HG02588 (cell line): ENCODE data around the gene TNS1.

Experiments used
- ATAC-seq: cut with Tn5 transposase; IDR thresholded peaks from one replicate; pipeline ENCODE4 v1.9.1; 2021; ENCODE audit warnings: mild to moderate bottlenecking, moderate library complexity; ENCODE audit not compliant: unreplicated experiment

Gene TNS1

GRCh38 chr2:217919204-217919603, 83.6 kb downstream of the TNS1 start:
- no peak for ATAC-seq

DNA sequence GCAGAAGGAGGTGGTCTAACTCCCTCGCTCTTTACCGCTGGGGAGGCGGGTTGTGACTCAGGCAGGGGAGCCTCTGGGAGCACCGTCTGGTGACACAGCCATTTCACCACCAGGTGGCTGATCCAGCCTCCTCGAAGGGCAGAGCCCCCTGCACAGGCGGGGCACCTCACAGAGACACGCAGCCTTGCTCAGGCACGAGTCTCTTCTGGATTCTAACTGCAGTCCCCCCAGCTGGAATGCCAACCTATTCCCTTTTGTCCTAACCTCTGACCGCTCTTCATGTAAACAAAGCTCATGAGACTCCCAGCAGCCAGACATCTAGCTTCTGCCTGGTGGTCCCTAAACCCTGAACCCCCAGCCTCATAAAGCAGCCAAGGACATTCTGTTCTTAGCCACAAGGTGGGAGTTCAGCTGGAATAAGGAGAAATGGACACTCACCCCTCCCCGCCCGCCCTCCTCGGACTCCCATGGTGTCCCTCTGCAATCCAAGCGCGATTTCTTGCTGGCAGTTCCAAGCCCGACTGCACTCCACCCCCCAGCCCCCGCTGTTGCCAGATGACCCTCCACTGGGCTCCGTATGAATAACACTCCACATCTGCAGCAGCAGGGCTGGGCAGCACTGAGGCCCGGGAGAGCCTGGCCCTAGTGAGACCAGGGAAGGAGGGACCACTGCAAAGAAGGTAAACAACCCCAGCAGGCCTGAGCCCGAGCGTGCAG, 84.3 kb downstream of the TNS1 start:
- no peak for ATAC-seq

GRCh38 chr2:217916504-217917254, 86.1 kb downstream of the TNS1 start:
- ATAC-seq: no peak

DNA sequence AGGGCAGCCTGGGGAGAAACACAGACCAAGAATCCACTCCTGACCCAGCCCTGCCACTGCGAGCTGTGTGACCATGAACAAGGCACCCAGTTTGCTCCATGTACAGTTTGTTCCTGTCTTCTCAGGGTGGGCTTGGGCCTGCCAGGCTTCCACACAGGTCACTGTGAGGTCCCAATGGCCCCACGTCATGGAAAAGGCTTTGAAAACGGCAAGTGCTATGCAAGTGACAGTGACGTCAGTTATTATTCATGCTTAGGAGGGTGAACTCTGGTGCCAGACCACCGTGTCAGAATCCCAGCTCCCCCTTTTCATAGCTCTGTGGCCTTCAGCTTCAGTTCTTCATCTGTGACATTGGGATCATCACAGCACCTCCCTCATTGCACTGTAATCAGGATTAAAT, 87.1 kb downstream of the TNS1 start:
- ATAC-seq: no peak

GRCh38 chr2:217914878-217915277, 87.9 kb downstream of the TNS1 start:
- ATAC-seq: no peak

DNA sequence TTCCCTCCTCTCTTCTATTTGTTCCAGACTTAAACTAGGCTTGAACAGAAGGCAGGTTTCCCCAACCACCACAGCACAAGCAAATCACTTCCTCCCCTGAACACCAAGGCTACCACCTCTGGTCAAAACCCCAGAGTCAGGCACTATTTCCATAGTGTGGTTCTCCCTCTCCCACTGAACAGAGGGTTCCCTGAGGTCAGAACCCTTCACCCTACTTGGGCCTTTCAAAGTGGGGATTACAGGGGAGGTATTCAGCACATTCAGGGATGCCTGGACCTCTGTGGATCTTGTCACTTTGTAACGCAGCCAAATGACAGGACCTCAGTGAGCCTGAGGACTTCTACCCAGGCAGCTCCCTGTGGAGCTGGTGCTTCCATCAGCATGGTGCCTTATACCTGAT, 88.7 kb downstream of the TNS1 start:
- no peak for ATAC-seq

DNA sequence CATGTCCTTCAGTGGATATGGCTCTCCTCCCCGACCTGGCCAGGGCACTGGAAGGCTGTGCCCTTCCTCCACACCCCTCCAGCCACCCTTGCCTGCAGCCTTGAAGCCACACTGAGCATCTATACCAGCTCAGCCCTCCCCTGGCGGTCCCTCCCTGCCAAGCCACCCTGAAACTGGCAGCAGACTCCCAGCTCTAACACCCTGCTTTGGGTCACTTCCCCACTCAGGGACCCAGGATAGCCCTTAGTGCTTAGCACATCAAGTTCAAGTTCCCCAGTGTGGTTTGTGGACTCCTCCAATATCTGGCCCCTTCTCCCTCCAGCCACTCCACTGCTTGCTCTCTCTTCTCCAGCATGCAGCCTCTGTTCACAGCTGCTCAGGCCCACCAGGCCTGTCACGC, 89.4 kb downstream of the TNS1 start:
- no peak for ATAC-seq

GRCh38 chr2:217912098-217913024, 90.4 kb downstream of the TNS1 start:
- ATAC-seq: no peak

- ATAC-seq: no peak
These were observed 91.3 kb downstream of the TNS1 start for GRCh38 chr2:217911283-217912097.

- no peak for ATAC-seq
These were observed 92.0 kb downstream of the TNS1 start for GRCh38 chr2:217910875-217911212.

GRCh38 chr2:217909156-217909820, 93.5 kb downstream of the TNS1 start:
- no peak for ATAC-seq

DNA sequence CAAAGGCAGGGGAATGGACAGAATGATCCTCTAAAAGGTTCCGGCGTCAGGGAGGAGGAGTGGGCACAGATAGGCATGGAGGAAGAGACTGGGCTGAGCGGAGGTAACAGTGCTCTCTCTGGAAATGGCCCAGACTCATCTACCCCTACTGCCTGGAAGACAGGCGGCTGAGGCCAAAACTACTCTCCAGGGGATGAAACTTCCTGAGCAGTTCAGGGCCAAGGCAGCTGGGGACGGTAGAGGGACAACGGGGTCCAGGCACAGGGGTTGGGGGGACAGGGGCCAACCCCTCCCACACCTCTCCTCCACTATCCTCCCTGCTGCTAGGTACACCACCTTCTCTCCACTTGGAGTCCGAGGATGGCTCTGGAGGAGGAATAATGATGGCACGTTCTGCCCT, 94.3 kb downstream of the TNS1 start:
- no peak for ATAC-seq

- no peak for ATAC-seq
These were observed 95.5 kb downstream of the TNS1 start for GRCh38 chr2:217907266-217907665.

DNA sequence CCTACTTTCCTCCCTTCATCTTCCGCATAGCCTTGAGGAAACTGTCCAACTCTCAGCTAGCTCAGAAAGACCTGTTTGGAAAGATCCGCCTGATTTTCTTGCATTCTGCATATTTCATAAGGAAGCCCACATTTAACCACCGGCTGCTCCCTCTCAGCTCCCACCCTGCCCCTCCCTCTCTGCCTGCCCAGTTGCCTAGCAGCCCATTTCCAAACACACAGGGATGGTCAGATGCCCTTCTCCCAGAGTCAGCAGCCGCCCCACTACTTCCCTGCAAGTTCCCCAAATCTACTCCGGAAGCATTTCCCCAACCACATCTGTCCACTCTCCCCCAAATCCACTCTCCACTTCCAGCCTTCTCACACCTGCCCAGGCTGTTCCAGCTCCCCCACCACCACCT, 96.0 kb downstream of the TNS1 start:
- ATAC-seq: no peak

- ATAC-seq: no peak
These were observed 96.9 kb downstream of the TNS1 start for GRCh38 chr2:217905896-217906295.

DNA sequence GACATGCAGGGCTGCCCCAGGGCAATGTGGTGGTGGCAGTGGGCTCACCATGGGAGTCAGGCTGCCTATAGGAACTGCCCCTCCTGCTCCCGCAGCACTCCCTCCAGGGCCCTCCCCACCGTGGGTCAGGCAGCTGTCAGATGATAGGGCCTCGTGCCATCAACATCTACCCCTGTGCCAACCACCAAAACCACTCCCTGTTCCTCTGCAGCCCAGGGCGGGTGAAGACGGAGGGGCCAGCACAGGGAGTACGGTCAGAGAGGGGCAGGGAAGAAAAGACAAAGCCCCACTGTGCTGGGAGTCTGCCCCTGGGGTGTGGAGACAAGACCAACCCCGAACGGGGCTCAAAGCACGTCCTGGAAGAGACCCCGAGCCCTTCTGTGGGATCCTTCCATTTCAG, 97.4 kb downstream of the TNS1 start:
- no peak for ATAC-seq

GRCh38 chr2:217904614-217904965, 98.2 kb downstream of the TNS1 start:
- ATAC-seq: no peak

DNA sequence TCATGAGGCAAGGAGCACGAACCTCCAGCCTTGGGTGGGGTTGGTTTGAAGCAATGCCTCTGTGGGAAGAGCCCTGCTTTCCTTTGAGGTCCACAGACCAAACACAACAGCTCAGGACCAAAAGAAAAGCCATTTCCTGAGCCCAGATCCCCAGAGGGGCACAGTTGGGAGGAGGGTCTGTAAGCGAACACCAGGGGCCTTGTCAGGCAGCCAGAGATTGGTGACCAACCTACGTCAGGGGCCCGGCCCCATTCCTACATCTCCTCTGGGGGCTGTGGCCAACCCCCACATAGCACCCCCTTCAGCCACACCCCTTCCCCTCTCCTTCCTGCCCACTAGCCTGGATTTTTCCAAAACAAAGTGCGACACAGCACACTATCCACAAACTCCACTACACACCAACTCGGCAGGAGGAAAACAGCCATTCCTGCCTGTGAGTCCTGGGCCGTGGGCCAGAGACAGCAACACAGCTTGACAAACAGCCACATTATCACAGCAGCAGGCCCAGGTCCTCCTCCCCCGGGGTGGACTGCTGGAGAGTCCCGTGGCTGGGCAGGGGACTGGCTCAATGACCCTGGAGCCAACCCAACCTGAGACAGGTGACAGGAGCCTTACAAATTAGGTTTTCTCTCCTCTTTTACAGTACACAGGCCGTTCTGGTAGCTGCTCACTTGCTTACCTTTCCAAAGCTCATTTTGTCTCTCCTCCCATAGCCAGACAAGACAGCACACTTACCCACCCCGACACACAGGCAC, 98.8 kb downstream of the TNS1 start:
- no peak for ATAC-seq

DNA sequence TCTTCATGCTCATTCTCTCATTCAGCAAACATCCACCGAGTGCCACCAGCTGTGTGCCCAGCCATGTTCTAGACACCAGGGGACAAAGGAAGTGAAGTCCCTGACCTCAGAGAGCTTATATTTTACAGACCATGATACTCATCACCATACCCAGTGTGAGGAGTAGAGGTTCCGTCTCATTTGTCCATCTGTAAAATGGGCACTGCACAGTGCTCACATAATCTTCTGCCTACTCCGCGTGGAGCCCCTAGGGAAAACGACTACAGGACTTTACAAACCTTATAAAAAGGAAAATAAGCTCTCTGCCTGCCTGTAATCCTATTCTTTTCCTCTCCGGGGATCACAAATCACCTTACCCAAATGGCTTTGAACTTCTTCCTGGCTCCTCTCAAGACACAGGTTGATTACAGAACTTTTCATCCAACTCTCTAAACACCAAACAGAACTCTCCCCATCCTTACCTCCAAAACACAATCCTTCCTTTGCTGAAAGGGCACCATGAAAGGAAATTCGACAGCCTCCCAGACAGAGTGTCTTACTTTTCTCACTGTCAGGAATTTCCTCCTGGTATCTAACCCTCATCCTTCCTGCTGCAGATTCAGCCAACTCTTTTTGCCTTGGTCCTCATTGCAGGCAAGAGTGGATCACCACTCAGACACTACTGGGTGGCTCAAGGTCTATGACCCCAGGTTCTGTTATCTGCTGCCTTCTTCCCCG, 99.5 kb downstream of the TNS1 start:
- no peak for ATAC-seq
